Heart left ventricle (tissue), 16 donors: Measurements from ENCODE around the gene OPHN1. TPM values are rescaled to one million over a fixed set of nuclear protein-coding genes. Genes with fewer than 3 reads are reported as not detected.

ENCODE experiments used
- ATAC-seq, 4 donors: fragments of 200-7000 bp; cut with Tn5 transposase; one replicate each; pipeline ENCODE4 v1.9.1; 2020 to 2022; ENCODE audit warnings: moderate library complexity in 4 of 4, mild to moderate bottlenecking in 3 of 4, moderate number of reproducible peaks in 1 of 4
- DNase-seq, 5 donors: peaks; one replicate each; pipeline ENCODE4 v3.0.0-alpha.2; 2020
- H3K27ac ChIP-seq, 12 donors: fragments of 200-600 bp; sonication (generic) in 4 of 12; one replicate each; pipeline versions ENCODE4 v1.5.0 to v1.8.0; 2016 to 2022; ENCODE audit warnings: mild to moderate bottlenecking in 2 of 12
- H3K27me3 ChIP-seq, 9 donors: fragments of 200-600 bp; sonication (generic) in 2 of 9; one replicate each; pipeline versions ENCODE4 v1.5.1 to v1.8.0; 2016 to 2022; ENCODE audit warnings: mild to moderate bottlenecking in 3 of 9
- H3K36me3 ChIP-seq, 9 donors: fragments of 200-600 bp; sonication (generic) in 2 of 9; one replicate each; pipeline versions ENCODE4 v1.5.0 to v1.8.0; 2018 to 2022; ENCODE audit warnings: mild to moderate bottlenecking in 2 of 9
- H3K4me1 ChIP-seq, 12 donors: fragments of 200-600 bp; sonication (generic) in 4 of 12; one replicate each; pipeline versions ENCODE4 v1.5.0 to v1.8.0; 2016 to 2022; ENCODE audit warnings: mild to moderate bottlenecking in 3 of 12
- H3K4me3 ChIP-seq, 12 donors: fragments of 200-600 bp; sonication (generic) in 4 of 12; one replicate each; pipeline versions ENCODE4 v1.5.0 to v1.8.0; 2017 to 2022; ENCODE audit warnings: mild to moderate bottlenecking in 9 of 12, moderate library complexity in 4 of 12
- H3K9me3 ChIP-seq, 12 donors: fragments of 200-600 bp; sonication (generic) in 4 of 12; one replicate each; pipeline versions ENCODE4 v1.5.0 to v1.8.0; 2016 to 2022; ENCODE audit warnings: mild to moderate bottlenecking in 1 of 12
- POLR2A ChIP-seq, 2 donors: fragments of 450-650 bp; IDR thresholded peaks; one replicate each; pipeline ENCODE4 v1.6.1; 2017; ENCODE audit warnings: antibody characterized with exemption in 2 of 2, mild to moderate bottlenecking in 2 of 2, moderate library complexity in 2 of 2
- WGBS, 4 donors: extraction: QIAGEN DNeasy Blood & Tissue Kit in 2 of 4; methylation state at CpG; one replicate each; pipeline versions ENCODE4 v1.1.5 to v1.1.7; 2013 to 2018; 5-methylcytosine and 5-hydroxymethylcytosine counted together
- intact Hi-C, 10 donors: fragments of 100-400 bp; cut with DNase I; formaldehyde crosslinking; loops; one replicate each; pipeline versions ENCODE4 v1.11.1 to v1.14.2; 2022
- polyA plus RNA-seq, 2 donors: library from polyadenylated mRNA; stranded (reverse); fragments of 200-250 nt; gene quantifications; one replicate each; pipeline ENCODE4 v1.2.3, GENCODE V29; 2013
- total RNA-seq, 9 donors: library from RNA; depleted of rRNA in 2 of 9; stranded (reverse); fragments of >200 nt in 2 of 9; fragmentation: NEBNext Ultra II Directional in 3 of 9; extraction: Animal tissue kit (Norgen Biotek cat#: 25700) in 3 of 9; gene quantifications; one replicate each; pipeline versions ENCODE4 v1.1.0 to v1.2.4, GENCODE V29; 2016 to 2023
- TF ChIP-seq, protein P1 (sequence below), 12 donors: fragments of 200-600 bp; sonication (generic) in 4 of 12; IDR thresholded peaks; one replicate each; pipeline versions ENCODE4 v1.5.0 to v1.8.0; 2018 to 2022; ENCODE audit warnings: antibody characterized with exemption in 12 of 12, mild to moderate bottlenecking in 5 of 12
- donor health status: ischemic (EF 13 %, LVEDD 7.1; RV severe dilation, severe dysfunction).
- donor health status: healthy with polysubstance abuse.
- donor health status: DM: no; HTN: yes; CAD: no.
- donor health status: DM: no; HTN: no; CAD: no.
- donor health status: ischemic (EF 25% LVEDD 6.9; RV normal size, moderate dysfunction).
- donor health status: ischemic (EF 25% LVEDD 5.7; RV mildly dilated, moderate dysfunction).
- donor health status: healthy.
- donor health status: DM: yes; HTN: yes; CAD: no.
- donor health status: ischemic (EF 35%, LVEDD 5.7; RV mildly dilated, moderate dysfunction).
- donor health status: nonischemic (EF 11% LVEDD 7.7; RV severe dilation, severe dysfunction).
- donor health status: DM: yes; HTN: yes; CAD: no.
- donor health status: PGD.
- donor health status: ischemic (EF 29% LVEDD 5.4; RV normal size, mild dysfunction).
- donor health status: nonischemic (EF 23%, LVEDD 6.1; RV moderate dilation, normal function).

The OPHN1 gene
- total and polyA plus RNA-seq, 11 donors = 0.95 to 9.6 (median 5.7) TPM

DNA sequence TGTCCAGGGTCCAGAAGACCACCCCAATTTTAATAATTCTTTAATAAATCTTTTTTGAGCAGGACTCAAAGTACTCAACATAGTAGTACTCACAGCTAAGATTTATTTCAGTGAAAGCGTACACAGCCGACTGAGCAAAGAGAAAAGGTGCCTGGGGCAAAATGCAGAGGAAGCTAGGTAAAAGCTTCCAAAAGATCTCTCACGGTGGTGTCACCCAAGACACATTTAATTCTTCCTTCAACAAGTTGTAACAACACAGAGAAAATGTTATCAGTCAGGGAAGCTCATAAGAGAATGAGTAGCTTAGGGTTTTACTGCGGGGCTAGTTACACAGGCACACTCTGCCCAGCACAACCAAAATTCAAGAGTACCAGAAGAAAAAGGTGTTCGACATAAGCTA is 201.1 kb downstream of the OPHN1 start:
- intact Hi-C loops = no loop called here
- TF ChIP-seq POLR2A (IDR thresholded peaks at IDR 0.05) = no peak
- TF ChIP-seq, protein P1, sequence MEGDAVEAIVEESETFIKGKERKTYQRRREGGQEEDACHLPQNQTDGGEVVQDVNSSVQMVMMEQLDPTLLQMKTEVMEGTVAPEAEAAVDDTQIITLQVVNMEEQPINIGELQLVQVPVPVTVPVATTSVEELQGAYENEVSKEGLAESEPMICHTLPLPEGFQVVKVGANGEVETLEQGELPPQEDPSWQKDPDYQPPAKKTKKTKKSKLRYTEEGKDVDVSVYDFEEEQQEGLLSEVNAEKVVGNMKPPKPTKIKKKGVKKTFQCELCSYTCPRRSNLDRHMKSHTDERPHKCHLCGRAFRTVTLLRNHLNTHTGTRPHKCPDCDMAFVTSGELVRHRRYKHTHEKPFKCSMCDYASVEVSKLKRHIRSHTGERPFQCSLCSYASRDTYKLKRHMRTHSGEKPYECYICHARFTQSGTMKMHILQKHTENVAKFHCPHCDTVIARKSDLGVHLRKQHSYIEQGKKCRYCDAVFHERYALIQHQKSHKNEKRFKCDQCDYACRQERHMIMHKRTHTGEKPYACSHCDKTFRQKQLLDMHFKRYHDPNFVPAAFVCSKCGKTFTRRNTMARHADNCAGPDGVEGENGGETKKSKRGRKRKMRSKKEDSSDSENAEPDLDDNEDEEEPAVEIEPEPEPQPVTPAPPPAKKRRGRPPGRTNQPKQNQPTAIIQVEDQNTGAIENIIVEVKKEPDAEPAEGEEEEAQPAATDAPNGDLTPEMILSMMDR (IDR thresholded peaks at IDR 0.05) = no peak
- Histone ChIP-seq H3K4me1 (no peaks in the 10 kb centered on the region), H3K27ac (no peak overlapping the region), H3K27me3 (no peaks in the 10 kb centered on the region), H3K36me3 (no peaks in the 10 kb centered on the region), H3K4me3 (no peak overlapping the region), H3K9me3 (no peaks in the 10 kb centered on the region)
- ATAC-seq (no peak), DNase-seq (no peak)
- 64 to 88% (median 76%) methylated on average over 5 of the region's 5 CpGs for WGBS, 4 donors

DNA sequence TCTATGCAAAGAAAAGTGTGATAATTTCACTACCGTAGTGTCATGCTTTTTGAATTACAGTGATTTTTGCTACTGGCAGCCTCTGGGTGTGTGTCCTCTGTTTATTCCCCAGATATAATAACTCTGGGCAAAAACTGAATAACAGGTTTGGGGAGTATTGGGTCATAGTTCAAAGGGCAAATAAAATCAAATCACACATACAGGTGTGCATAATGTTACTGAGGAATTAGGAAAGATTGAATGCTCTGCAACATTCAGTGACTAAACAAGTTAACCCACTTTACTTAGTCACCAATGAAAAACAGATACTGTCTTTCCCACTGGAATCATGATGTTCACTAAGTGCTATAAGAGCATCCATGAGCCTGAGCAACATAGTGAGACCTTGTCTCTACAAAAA is 224.3 kb downstream of the OPHN1 start:
- no peaks in the 10 kb centered on the region for H3K4me1 ChIP-seq
- no peak overlapping the region for H3K27ac ChIP-seq
- H3K9me3 ChIP-seq = no peaks in the 10 kb centered on the region
- no peak for TF ChIP-seq POLR2A (IDR thresholded peaks at IDR 0.05)
- TF ChIP-seq, protein P1 (IDR thresholded peaks at IDR 0.05) = no peak
- ATAC-seq (no peak), DNase-seq (no peak)
- H3K4me3 ChIP-seq = no peak overlapping the region
- peaks cover 0 to 3% (median 0%) of the 10 kb centered on the region in 9 donors for H3K27me3 ChIP-seq
- peaks cover 0 to 20% (median 0%) of the 10 kb centered on the region in 9 donors for H3K36me3 ChIP-seq
- WGBS, 4 donors = 91 to 100% (median 94%) methylated on average over 1 of the region's 1 CpG
- intact Hi-C loops = no loop called here

DNA sequence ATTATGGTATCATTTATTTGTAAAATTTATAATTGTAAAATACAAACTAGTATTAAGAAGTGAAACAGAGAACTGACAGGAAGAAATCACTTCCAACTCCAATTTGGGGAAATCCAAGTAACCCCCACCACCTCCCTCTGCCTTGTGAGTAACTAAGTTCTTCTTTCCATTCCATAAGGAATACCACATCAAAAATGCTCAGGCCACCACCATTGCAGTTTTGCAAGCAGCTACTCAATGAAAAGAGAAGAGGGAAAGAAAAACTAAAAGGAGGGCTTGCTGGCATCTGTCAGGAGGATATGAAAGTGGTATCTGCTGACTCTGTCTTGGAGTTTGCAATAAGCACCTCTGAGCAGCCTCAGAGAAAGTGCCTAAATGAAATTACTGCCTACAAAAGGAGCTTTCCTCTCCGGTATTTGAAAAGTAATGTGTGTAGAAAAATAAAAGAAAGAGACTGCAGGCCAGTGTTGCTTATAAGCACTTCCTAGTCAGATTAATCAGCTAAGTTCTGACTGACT is 228.7 kb downstream of the OPHN1 start:
- Histone ChIP-seq H3K4me1 (no peaks in the 10 kb centered on the region), H3K9me3 (no peaks in the 10 kb centered on the region), H3K27ac (peak overlapping the region in 1 of 12 donors; percentile 70), H3K27me3 (peaks cover 0 to 7% (median 0%) of the 10 kb centered on the region in 9 donors), H3K4me3 (no peak overlapping the region), H3K36me3 (peaks cover 0 to 11% (median 2%) of the 10 kb centered on the region in 9 donors)
- no peak for ATAC-seq
- no peak for DNase-seq
- TF ChIP-seq, protein P1 (IDR thresholded peaks at IDR 0.05) = no peak
- no peak for TF ChIP-seq POLR2A (IDR thresholded peaks at IDR 0.05)
- WGBS, 4 donors = 64 to 89% (median 86%) methylated on average over 1 of the region's 1 CpG
- intact Hi-C loops = no loop called here

DNA sequence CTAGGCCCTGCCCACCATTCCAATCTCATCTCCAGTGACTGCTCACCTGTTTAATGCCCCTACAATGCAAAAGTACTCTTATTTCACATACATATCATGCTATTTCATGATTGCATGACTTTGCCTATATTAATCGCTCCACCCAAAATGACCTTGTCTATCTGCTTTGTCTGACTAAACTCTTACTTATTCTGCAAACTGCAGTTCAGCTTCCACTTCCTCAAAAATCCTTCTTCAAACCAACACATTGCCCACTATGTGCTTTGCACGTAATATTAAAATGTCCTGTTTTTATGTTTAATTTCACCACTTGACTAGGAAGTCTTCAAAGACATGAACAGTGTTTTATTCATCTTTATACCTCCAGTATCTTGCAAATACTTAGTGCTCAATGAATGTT is 229.6 kb downstream of the OPHN1 start:
- no peak for ATAC-seq
- Histone ChIP-seq H3K4me1 (no peaks in the 10 kb centered on the region), H3K4me3 (no peak overlapping the region), H3K36me3 (peaks cover 0 to 5% (median 0%) of the 10 kb centered on the region in 9 donors), H3K9me3 (no peaks in the 10 kb centered on the region), H3K27ac (peak overlapping the region in 1 of 12 donors; percentile 70), H3K27me3 (peaks cover 0 to 7% (median 0%) of the 10 kb centered on the region in 9 donors)
- intact Hi-C loops = no loop called here
- DNase-seq = no peak
- TF ChIP-seq POLR2A (IDR thresholded peaks at IDR 0.05) = no peak
- TF ChIP-seq, protein P1 (IDR thresholded peaks at IDR 0.05) = no peak
- 85 to 93% (median 89%) methylated on average over 2 of the region's 2 CpGs for WGBS, 4 donors
